Thyroid gland (tissue), 4 donors: ENCODE data around the gene KRTAP10-10. TPM values are rescaled to one million over a fixed set of nuclear protein-coding genes. Genes with fewer than 3 reads are reported as not detected.
"Not testable (repeated sequence)": the region's sequence is repeated elsewhere in the genome, so short reads cannot be mapped to it uniquely, and the experiment has no call there.

Experiments
- DNase-seq, 2 donors: peaks; one replicate each; pipeline ENCODE4 v3.0.0-alpha.2; 2019
- H3K27ac ChIP-seq, 3 donors: fragments of 200-600 bp; sonication (generic); 1 replicate in 2 of 3; 2 replicates in 1 of 3; pipeline ENCODE4 v1.5.1; 2016 to 2019; ENCODE audit warnings: mild to moderate bottlenecking in 1 of 3, moderate library complexity in 1 of 3
- H3K27me3 ChIP-seq: fragments of 200-600 bp; sonication (generic); one replicate; pipeline ENCODE4 v1.5.1; 2019
- H3K36me3 ChIP-seq, 2 donors: fragments of 200-600 bp; sonication (generic); one replicate each; pipeline ENCODE4 v1.5.1; 2016 to 2019
- H3K4me1 ChIP-seq, 2 donors: fragments of 200-600 bp; sonication (generic); one replicate each; pipeline ENCODE4 v1.5.1; 2017 to 2019
- H3K4me3 ChIP-seq, 3 donors: fragments of 200-600 bp; sonication (generic); replicated peaks in 1 of 3; 1 replicate in 2 of 3; 2 replicates in 1 of 3; pipeline ENCODE4 v1.5.1; 2016; ENCODE audit warnings: mild to moderate bottlenecking in 1 of 3
- H3K9me3 ChIP-seq: fragments of 200-600 bp; sonication (generic); one replicate; pipeline ENCODE4 v1.5.1; 2017
- CTCF ChIP-seq, 6 experiments: fragments of 200-600 bp in 3 of 6; fragments of 450-650 bp in 3 of 6; sonication (generic) in 3 of 6; IDR thresholded peaks; one replicate each; pipeline ENCODE4 v1.5.1; 2016 to 2019; ENCODE audit warnings: antibody characterized with exemption in 6 of 6, mild to moderate bottlenecking in 2 of 6, inconsistent platforms in 1 of 6, moderate library complexity in 1 of 6
- POLR2A ChIP-seq, 2 donors: fragments of 450-650 bp; IDR thresholded peaks; one replicate each; pipeline ENCODE4 v1.6.1; 2017; ENCODE audit warnings: antibody characterized with exemption in 2 of 2, mild to moderate bottlenecking in 2 of 2, moderate library complexity in 1 of 2
- WGBS, 2 donors: methylation state at CpG; one replicate each; pipeline ENCODE4 v1.1.5; 2017; 5-methylcytosine and 5-hydroxymethylcytosine counted together
- intact Hi-C: fragments of 100-400 bp; cut with DNase I; formaldehyde crosslinking; loops from one replicate; pipeline ENCODE4 v1.15.1; 2023
- total RNA-seq, 4 donors: library from RNA; depleted of rRNA; stranded (reverse); fragments of >200 nt; gene quantifications; one replicate each; pipeline ENCODE4 v1.2.3, GENCODE V29; 2016

The KRTAP10-10 gene
- total RNA-seq, 4 donors from 2014 or later: not detected

DNA sequence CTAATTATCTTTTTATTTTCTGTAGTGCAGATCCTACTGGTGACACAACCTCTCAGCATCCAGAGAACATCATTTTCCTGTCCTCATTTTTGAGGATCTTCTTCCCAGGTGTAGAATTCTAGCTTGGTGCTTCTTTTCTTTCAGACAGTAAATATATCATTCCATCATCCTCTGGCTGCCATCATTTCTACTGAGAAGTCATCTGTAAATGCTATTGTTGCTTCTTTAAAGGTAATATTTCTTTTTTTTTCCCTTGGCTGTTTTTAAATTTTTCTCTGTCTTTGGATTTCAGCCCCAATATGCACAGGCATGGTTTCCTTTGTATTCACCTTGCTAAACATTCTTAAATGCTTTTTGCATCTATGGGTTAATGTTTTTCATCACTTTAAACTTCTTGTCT lies 13.6 kb upstream of the KRTAP10-10 start:
- Histone ChIP-seq H3K27ac (no peak overlapping the region), H3K4me1 (no peaks in the 10 kb centered on the region), H3K9me3 (no peaks in the 10 kb centered on the region), H3K27me3 (no peaks in the 10 kb centered on the region), H3K4me3 (no peak overlapping the region), H3K36me3 (no peaks in the 10 kb centered on the region)
- no peak for TF ChIP-seq POLR2A (IDR thresholded peaks at IDR 0.05)
- no peak for TF ChIP-seq CTCF (IDR thresholded peaks at IDR 0.05)
- intact Hi-C loops: no loop called here
- DNase-seq: no peak

DNA sequence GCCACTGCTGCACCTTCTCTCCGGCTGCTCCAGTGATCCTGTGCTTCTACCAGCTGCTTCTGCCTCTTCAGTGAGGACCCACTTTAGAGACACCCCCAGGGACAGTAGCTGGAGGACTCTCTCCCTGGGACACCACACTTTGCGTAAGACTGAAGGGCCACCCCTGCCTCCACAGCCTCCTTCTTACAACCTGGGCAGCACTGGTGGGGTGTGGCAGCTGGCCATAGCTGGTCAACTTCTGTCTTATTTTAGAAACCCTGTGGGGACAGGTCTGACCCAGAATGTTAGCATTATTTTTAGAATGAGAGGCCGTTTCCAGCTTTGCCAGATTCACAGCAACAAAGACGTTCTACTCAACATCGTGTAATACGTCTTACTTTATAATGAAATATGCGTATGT lies 11.4 kb upstream of the KRTAP10-10 start:
- WGBS, 2 donors: 90% methylated on average over 6 to 7 of the region's 7 CpGs
- H3K9me3 ChIP-seq: no peaks in the 10 kb centered on the region
- no peaks in the 10 kb centered on the region for H3K4me1 ChIP-seq
- no peak overlapping the region for H3K4me3 ChIP-seq
- no peaks in the 10 kb centered on the region for H3K27me3 ChIP-seq
- H3K36me3 ChIP-seq: no peaks in the 10 kb centered on the region
- DNase-seq: no peak
- intact Hi-C loops: no loop called here
- TF ChIP-seq POLR2A (IDR thresholded peaks at IDR 0.05) (no peak), CTCF (IDR thresholded peaks at IDR 0.05) (no peak)
- no peak overlapping the region for H3K27ac ChIP-seq

GRCh38 chr21:44626262-44626661 lies 10.9 kb upstream of the KRTAP10-10 start:
- intact Hi-C loops: no loop called here
- Histone ChIP-seq H3K4me3 (no peak overlapping the region), H3K9me3 (no peaks in the 10 kb centered on the region), H3K36me3 (no peaks in the 10 kb centered on the region), H3K27me3 (no peaks in the 10 kb centered on the region), H3K4me1 (no peaks in the 10 kb centered on the region), H3K27ac (no peak overlapping the region)
- TF ChIP-seq CTCF (IDR thresholded peaks at IDR 0.05) (no peak), POLR2A (IDR thresholded peaks at IDR 0.05) (no peak)
- DNase-seq: no peak
- 88 to 89% methylated on average over 7 to 8 of the region's 10 CpGs for WGBS, 2 donors

DNA sequence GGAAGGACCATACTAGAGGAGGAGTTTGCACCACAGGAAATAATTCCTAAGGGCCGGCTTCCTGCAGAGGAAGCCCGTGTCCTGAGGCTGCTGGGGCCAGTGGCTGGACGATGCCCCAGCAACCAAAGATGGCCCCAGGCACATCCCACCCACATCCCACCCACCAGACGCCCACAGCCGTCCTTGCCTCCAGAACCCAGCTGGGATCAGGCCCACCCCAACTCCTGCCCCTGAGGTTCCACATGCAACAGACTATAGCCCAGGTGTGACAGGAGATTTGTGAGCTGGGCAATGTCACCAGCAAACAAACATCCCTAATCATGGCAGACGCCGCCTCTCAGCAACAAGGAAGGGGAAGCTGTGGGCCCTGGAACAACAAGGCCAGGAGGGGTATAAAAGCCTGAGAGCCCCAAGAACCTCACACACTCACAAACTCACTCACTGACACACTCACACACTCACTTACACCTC lies 10.4 kb upstream of the KRTAP10-10 start, which contains the start of gene KRTAP10-9:
Gene KRTAP10-9 (plus strand): TSS at position 421 of the 471 bp plus-strand sequence. CDS start 79 bp downstream, outside the sequence.
- no peaks in the 10 kb centered on the region for H3K9me3 ChIP-seq
- intact Hi-C loops: no loop called here
- H3K27ac ChIP-seq: no peak within 1 kb of the TSS
- H3K4me3 ChIP-seq: no peak within 1 kb of the TSS
- WGBS, 2 donors: 66% methylated on average over 7 of the region's 7 CpGs; no CpG with 5 or more reads in 1 of the 2 donors
- TF ChIP-seq POLR2A (IDR thresholded peaks at IDR 0.05) (no peak), CTCF (IDR thresholded peaks at IDR 0.05) (no peak)
- no peaks in the 10 kb centered on the region for H3K36me3 ChIP-seq
- no peak for DNase-seq
- H3K4me1 ChIP-seq: no peaks in the 10 kb centered on the region
- no peaks in the 10 kb centered on the region for H3K27me3 ChIP-seq

- H3K4me1 ChIP-seq, H3K9me3 ChIP-seq, H3K27ac ChIP-seq, DNase-seq, intact Hi-C loops, H3K36me3 ChIP-seq, H3K4me3 ChIP-seq, H3K27me3 ChIP-seq: not testable (repeated sequence)
- 85 to 90% methylated on average over 15 to 20 of the region's 20 CpGs for WGBS, 2 donors
These were observed 9.9 kb upstream of the KRTAP10-10 start for GRCh38 chr21:44627181-44627822.

GRCh38 chr21:44627831-44628233 lies 9.3 kb upstream of the KRTAP10-10 start:
- 60 to 66% methylated on average over 8 to 10 of the region's 15 CpGs for WGBS, 2 donors
- DNase-seq, H3K4me1 ChIP-seq, H3K27me3 ChIP-seq, H3K4me3 ChIP-seq, H3K9me3 ChIP-seq, intact Hi-C loops, H3K36me3 ChIP-seq, H3K27ac ChIP-seq: not testable (repeated sequence)
